ENCODE measurements around the gene TP63.

The TP63 gene

DNA sequence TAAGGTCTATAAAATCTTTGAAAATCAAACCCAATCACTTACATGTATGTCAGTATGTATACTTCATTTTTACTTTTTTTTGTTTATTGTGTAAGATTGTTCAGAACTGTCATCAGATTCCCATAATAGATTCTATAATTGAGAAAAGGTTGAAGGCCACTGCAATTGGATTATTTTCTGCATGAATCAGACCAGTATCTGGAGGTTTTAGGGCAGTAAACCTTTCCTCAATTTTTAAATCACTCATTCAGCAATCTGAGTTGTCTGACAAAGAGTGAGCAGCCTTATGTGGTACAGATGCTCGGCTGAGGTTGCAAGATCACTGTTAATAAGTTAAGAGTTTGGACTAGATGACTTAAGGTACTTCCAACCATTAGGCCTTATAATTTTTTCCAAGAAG, 96.0 kb downstream of the TP63 start:
- Histone ChIP-seq H3K27ac (replicated peaks) (no peak overlapping the region), H3K27me3 (ENCODE audit: insufficient read depth, poor library complexity, severe bottlenecking) (no peaks in the 10 kb centered on the region), H3K4me3 (replicated peaks; ENCODE audit: insufficient read depth, low read length) (no peak overlapping the region)
- no peak for DNase-seq (ENCODE audit: low read depth in 1 of 2, low spot score in 1 of 2)
- no peak for TF ChIP-seq POLR2AphosphoS5 (IDR thresholded peaks at IDR 0.05; ENCODE audit: low read depth)
- TF ChIP-seq, protein P1, sequence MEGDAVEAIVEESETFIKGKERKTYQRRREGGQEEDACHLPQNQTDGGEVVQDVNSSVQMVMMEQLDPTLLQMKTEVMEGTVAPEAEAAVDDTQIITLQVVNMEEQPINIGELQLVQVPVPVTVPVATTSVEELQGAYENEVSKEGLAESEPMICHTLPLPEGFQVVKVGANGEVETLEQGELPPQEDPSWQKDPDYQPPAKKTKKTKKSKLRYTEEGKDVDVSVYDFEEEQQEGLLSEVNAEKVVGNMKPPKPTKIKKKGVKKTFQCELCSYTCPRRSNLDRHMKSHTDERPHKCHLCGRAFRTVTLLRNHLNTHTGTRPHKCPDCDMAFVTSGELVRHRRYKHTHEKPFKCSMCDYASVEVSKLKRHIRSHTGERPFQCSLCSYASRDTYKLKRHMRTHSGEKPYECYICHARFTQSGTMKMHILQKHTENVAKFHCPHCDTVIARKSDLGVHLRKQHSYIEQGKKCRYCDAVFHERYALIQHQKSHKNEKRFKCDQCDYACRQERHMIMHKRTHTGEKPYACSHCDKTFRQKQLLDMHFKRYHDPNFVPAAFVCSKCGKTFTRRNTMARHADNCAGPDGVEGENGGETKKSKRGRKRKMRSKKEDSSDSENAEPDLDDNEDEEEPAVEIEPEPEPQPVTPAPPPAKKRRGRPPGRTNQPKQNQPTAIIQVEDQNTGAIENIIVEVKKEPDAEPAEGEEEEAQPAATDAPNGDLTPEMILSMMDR (IDR thresholded peaks at IDR 0.05; ENCODE audit: insufficient read depth, low read length): no peak
- TF ChIP-seq SPI1 (IDR thresholded peaks at IDR 0.05; ENCODE audit: borderline replicate concordance, low read depth): no peak
- TF ChIP-seq, protein P2, sequence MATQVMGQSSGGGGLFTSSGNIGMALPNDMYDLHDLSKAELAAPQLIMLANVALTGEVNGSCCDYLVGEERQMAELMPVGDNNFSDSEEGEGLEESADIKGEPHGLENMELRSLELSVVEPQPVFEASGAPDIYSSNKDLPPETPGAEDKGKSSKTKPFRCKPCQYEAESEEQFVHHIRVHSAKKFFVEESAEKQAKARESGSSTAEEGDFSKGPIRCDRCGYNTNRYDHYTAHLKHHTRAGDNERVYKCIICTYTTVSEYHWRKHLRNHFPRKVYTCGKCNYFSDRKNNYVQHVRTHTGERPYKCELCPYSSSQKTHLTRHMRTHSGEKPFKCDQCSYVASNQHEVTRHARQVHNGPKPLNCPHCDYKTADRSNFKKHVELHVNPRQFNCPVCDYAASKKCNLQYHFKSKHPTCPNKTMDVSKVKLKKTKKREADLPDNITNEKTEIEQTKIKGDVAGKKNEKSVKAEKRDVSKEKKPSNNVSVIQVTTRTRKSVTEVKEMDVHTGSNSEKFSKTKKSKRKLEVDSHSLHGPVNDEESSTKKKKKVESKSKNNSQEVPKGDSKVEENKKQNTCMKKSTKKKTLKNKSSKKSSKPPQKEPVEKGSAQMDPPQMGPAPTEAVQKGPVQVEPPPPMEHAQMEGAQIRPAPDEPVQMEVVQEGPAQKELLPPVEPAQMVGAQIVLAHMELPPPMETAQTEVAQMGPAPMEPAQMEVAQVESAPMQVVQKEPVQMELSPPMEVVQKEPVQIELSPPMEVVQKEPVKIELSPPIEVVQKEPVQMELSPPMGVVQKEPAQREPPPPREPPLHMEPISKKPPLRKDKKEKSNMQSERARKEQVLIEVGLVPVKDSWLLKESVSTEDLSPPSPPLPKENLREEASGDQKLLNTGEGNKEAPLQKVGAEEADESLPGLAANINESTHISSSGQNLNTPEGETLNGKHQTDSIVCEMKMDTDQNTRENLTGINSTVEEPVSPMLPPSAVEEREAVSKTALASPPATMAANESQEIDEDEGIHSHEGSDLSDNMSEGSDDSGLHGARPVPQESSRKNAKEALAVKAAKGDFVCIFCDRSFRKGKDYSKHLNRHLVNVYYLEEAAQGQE (IDR thresholded peaks at IDR 0.05; ENCODE audit: insufficient replicate concordance, low read depth): no peak
- TF ChIP-seq GABPA (IDR thresholded peaks at IDR 0.05; ENCODE audit: low read depth): no peak

DNA sequence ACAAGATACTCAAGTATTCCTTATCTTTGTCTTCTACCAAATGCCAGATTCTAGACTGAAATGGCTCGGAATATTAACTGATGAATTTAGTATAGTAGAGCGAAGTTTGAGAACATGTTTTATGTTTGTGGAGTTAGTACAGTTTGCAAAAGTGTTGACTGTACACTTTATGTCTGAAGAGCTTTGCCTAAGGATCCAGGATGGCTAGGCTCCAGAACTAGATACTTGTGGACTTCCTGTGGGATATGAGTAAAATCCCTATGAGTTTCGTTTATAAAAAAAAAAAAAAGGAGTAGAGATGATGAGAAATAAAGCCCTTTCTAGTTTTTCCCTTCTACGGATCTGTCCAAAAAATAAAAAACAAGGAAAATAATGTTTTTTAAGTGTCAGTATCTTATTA, 96.7 kb downstream of the TP63 start:
- TF ChIP-seq, protein P2 (IDR thresholded peaks at IDR 0.05; ENCODE audit: insufficient replicate concordance, low read depth): no peak
- no peak for TF ChIP-seq GABPA (IDR thresholded peaks at IDR 0.05; ENCODE audit: low read depth)
- no peak overlapping the region for H3K27ac ChIP-seq (replicated peaks)
- no peaks in the 10 kb centered on the region for H3K27me3 ChIP-seq (ENCODE audit: insufficient read depth, poor library complexity, severe bottlenecking)
- no peak for DNase-seq (ENCODE audit: low read depth in 1 of 2, low spot score in 1 of 2)
- no peak overlapping the region for H3K4me3 ChIP-seq (replicated peaks; ENCODE audit: insufficient read depth, low read length)

DNA sequence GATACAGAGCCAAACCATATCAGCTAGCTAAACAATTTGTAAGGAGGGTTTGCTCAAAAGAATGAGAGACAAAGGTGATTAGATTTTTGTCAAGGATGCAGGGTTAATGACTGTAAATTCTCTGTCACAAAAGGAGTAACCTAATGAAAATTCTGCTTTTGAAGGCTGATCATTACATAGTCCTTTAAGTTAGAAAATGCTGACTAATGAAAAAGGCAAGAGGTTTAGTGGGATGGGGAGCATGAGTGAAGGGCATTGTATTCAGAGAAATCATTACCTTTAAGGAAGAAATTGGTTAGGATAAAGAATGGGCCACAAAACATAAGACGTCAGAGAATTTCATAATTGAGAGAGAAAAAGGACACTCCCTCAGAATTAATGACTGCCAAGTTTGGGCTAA, 97.7 kb downstream of the TP63 start:
- H3K27me3 ChIP-seq (ENCODE audit: insufficient read depth, poor library complexity, severe bottlenecking): no peaks in the 10 kb centered on the region
- no peak overlapping the region for H3K27ac ChIP-seq (replicated peaks)
- DNase-seq (ENCODE audit: low read depth in 1 of 2, low spot score in 1 of 2): no peak
- TF ChIP-seq, protein P1 (IDR thresholded peaks at IDR 0.05; ENCODE audit: insufficient read depth, low read length): no peak
- no peak overlapping the region for H3K4me3 ChIP-seq (replicated peaks; ENCODE audit: insufficient read depth, low read length)

DNA sequence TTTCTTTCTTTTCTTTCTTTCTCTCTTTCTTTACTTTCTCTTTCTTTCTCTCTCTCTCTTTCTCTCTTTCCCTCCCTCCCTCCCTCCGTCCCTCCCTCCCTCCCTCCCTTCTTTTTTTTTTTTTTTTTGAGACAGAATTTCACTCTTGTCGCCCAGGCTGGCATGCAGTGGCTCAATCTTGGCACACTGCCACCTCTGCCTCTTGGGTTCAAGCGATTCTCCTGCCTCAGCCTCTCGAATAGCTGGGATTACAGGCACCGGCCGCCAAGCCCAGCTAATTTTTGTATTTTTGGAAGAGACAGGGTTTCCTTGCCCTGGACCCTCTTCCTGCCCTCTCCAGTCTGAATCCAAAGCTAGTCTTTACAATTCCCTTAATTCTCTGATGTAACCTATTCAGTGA, 102.9 kb downstream of the TP63 start:
- Histone ChIP-seq H3K27ac (replicated peaks) (no peak overlapping the region), H3K4me3 (replicated peaks; ENCODE audit: insufficient read depth, low read length) (no peak overlapping the region), H3K27me3 (ENCODE audit: insufficient read depth, poor library complexity, severe bottlenecking) (no peaks in the 10 kb centered on the region)
- no peak for TF ChIP-seq GABPA (IDR thresholded peaks at IDR 0.05; ENCODE audit: low read depth)
- TF ChIP-seq, protein P2 (IDR thresholded peaks at IDR 0.05; ENCODE audit: insufficient replicate concordance, low read depth): no peak
- TF ChIP-seq, protein P1 (IDR thresholded peaks at IDR 0.05; ENCODE audit: insufficient read depth, low read length): no peak
- TF ChIP-seq POLR2AphosphoS5 (IDR thresholded peaks at IDR 0.05; ENCODE audit: low read depth): no peak
- TF ChIP-seq SPI1 (IDR thresholded peaks at IDR 0.05; ENCODE audit: borderline replicate concordance, low read depth): no peak
- no peak for DNase-seq (ENCODE audit: low read depth in 1 of 2, low spot score in 1 of 2)
